K562 (cell line): Measurements from ENCODE around the gene TARS1. TPM values are rescaled to one million over a fixed set of nuclear protein-coding genes. Genes with fewer than 3 reads are reported as not detected.

ENCODE experiments used
- ATAC-seq: fragments of 200-7000 bp; cut with Tn5 transposase; 3 replicates; pipeline ENCODE4 v1.9.1; 2020; ENCODE audit warnings: moderate library complexity
- BruUV-seq: library from RNA; stranded (reverse); fragments of 400-500 nt; replicated peaks from 2 replicates; lab custom pipeline; 2021; lab: Mats Ljungman, UMichigan
- CTCF ChIA-PET: fragments of 300-600 bp; formaldehyde crosslinking; extraction: SDS; loops from one replicate; lab custom pipeline; 2021; ENCODE audit warnings: low intra/inter-chr PET ratio; lab: Yijun Ruan, JAX
- POLR2A ChIA-PET: fragments of 300-600, 350-650 bp; sonication (Branson Sonifier 250); formaldehyde crosslinking; extraction: SDS; loops from one replicate; lab custom pipeline; 2021; ENCODE audit warnings: antibody characterized with exemption, inconsistent platforms; lab: Yijun Ruan, JAX
- DNase-seq, 4 experiments: peaks; one replicate each; pipeline versions ENCODE4 v3.0.0 to v3.0.0-alpha.2; 2011 to 2018; ENCODE audit warnings: low spot score in 3 of 4, mixed read lengths in 3 of 4; ENCODE audit errors: extremely low read depth in 1 of 4
- FAIRE-seq: peaks from 2 replicates; lab custom pipeline; 2011; peaks lifted over from hg19 to GRCh38; lab: Jason Lieb, UNC
- H2AFZ ChIP-seq: 2 replicates; pipeline ENCODE4 v1.6.0; 2011; ENCODE audit warnings: low read depth, low read length, control low read depth, inconsistent platforms
- H3K27ac ChIP-seq: fragments of 200-600 bp; 3 replicates; pipeline ENCODE4 v1.8.0; 2011; ENCODE audit warnings: low read depth, mild to moderate bottlenecking, control low read depth, inconsistent platforms, low read length, moderate library complexity, mixed read lengths; ENCODE audit errors: extremely low read depth
- H3K27me3 ChIP-seq, 2 experiments: fragments of 300-600 bp in 1 of 2; 2 replicates in 1 of 2; 3 replicates in 1 of 2; pipeline versions ENCODE4 v1.6.0 to v1.8.0; 2011; ENCODE audit warnings: inconsistent platforms in 2 of 2, low read length in 2 of 2, mild to moderate bottlenecking in 1 of 2, mixed read lengths in 1 of 2, moderate library complexity in 1 of 2; ENCODE audit not compliant: control insufficient read depth in 2 of 2, insufficient read depth in 2 of 2
- H3K36me3 ChIP-seq: fragments of 300-600 bp; 3 replicates; pipeline ENCODE4 v1.8.0; 2011; ENCODE audit warnings: mild to moderate bottlenecking, low read length, inconsistent platforms; ENCODE audit not compliant: control insufficient read depth, insufficient read depth
- H3K4me1 ChIP-seq, 2 experiments: fragments of 200-600 bp in 1 of 2; replicated peaks in 1 of 2; 2 replicates in 1 of 2; 3 replicates in 1 of 2; pipeline versions ENCODE4 v1.5.1 to v1.8.0; 2011; ENCODE audit warnings: inconsistent platforms in 2 of 2, low read length in 2 of 2, mild to moderate bottlenecking in 1 of 2, mixed read lengths in 1 of 2, moderate library complexity in 1 of 2; ENCODE audit not compliant: control insufficient read depth in 2 of 2, insufficient read depth in 2 of 2
- H3K4me2 ChIP-seq: 2 replicates; pipeline ENCODE4 v1.6.1; 2011; ENCODE audit warnings: low read length, control low read depth, inconsistent platforms, mixed read lengths; ENCODE audit not compliant: insufficient read depth
- H3K4me3 ChIP-seq: fragments of 200-600 bp; sonication (generic), shearing (Covaris generic); 2 replicates; pipeline ENCODE4 v1.5.1; 2016; ENCODE audit warnings: control low read depth, inconsistent platforms
- H3K79me2 ChIP-seq: fragments of 200-600 bp; 3 replicates; pipeline ENCODE4 v1.8.0; 2011; ENCODE audit warnings: low read length, inconsistent platforms; ENCODE audit not compliant: control insufficient read depth, insufficient read depth
- H3K9ac ChIP-seq, 2 experiments: 2 replicates each; pipeline versions ENCODE4 v1.6.0 to v1.6.1; 2011; ENCODE audit warnings: low read depth in 2 of 2, low read length in 2 of 2, control low read depth in 1 of 2, inconsistent platforms in 1 of 2, mild to moderate bottlenecking in 1 of 2, mixed read lengths in 1 of 2; ENCODE audit not compliant: insufficient read depth in 1 of 2
- H3K9me1 ChIP-seq: one replicate; pipeline ENCODE4 v1.6.0; 2011; ENCODE audit warnings: inconsistent platforms, mild to moderate bottlenecking, low read length, moderate library complexity; ENCODE audit not compliant: control insufficient read depth, insufficient read depth
- H3K9me3 ChIP-seq: replicated peaks from 2 replicates; pipeline ENCODE4 v1.5.1; 2011; ENCODE audit warnings: low read depth, low read length, inconsistent platforms; ENCODE audit not compliant: control insufficient read depth, insufficient read depth
- H4K20me1 ChIP-seq: replicated peaks from 2 replicates; pipeline ENCODE4 v1.6.1; 2011; ENCODE audit warnings: low read length, inconsistent platforms, mixed read lengths; ENCODE audit not compliant: control insufficient read depth, insufficient read depth
- ARID2 ChIP-seq: fragments of 450-650 bp; IDR thresholded peaks from 2 replicates; pipeline ENCODE4 v1.6.1; 2017; ENCODE audit warnings: antibody characterized with exemption, mild to moderate bottlenecking
- CTCF ChIP-seq, 3 experiments: IDR thresholded peaks in 2 of 3; conservative IDR thresholded peaks in 1 of 3; 2 replicates each; pipeline ENCODE4 v1.5.1; 2011 to 2012; ENCODE audit warnings: low read length in 3 of 3, mild to moderate bottlenecking in 3 of 3, control low read depth in 2 of 3, improper control_type of control experiment in 1 of 3, inconsistent platforms in 1 of 3, low read depth in 1 of 3, mixed read lengths in 1 of 3, moderate library complexity in 1 of 3; ENCODE audit not compliant: insufficient read depth in 2 of 3
- DEAF1 ChIP-seq: fragments of 450-650 bp; formaldehyde crosslinking; IDR thresholded peaks from 2 replicates; pipeline ENCODE4 v1.4.0; 2020; ENCODE audit warnings: mild to moderate bottlenecking, moderate library complexity
- NR2C2 ChIP-seq, 2 experiments: fragments of 200-800 bp in 1 of 2; sonication (Bioruptor generic) in 1 of 2; sonication (generic) in 1 of 2; formaldehyde crosslinking in 1 of 2; IDR thresholded peaks; 2 replicates each; pipeline versions ENCODE4 v1.6.1 to v1.8.0; 2016 to 2022; ENCODE audit warnings: mild to moderate bottlenecking in 1 of 2, missing compliant biosample characterization in 1 of 2, missing genetic modification characterization in 1 of 2, missing genetic modification reagents in 1 of 2
- POLR2A ChIP-seq: fragments of 450-650 bp; conservative IDR thresholded peaks from 2 replicates; pipeline ENCODE4 v1.6.1; 2016
- RB1 ChIP-seq: fragments of 450-650 bp; IDR thresholded peaks from 2 replicates; pipeline ENCODE4 v1.6.1; 2017; ENCODE audit warnings: low read depth, mild to moderate bottlenecking
- WGBS: fragments of 100-300 bp; shearing (Covaris generic); methylation state at CpG from one replicate; pipeline ENCODE4 v1.1.6; 2016; ENCODE audit warnings: low coverage, mixed read lengths; ENCODE audit not compliant: insufficient coverage; ENCODE audit errors: missing lambda C conversion rate; 5-methylcytosine and 5-hydroxymethylcytosine counted together
- in situ Hi-C: fragments of 300-500 bp; cut with MboI; formaldehyde crosslinking; loops from 4 replicates; pipeline ENCODE4 v1.15.0; 2018; ENCODE audit warnings: inconsistent platforms, mixed read lengths
- intact Hi-C: fragments of 100-400 bp; cut with micrococcal nuclease; formaldehyde crosslinking; loops from 2 replicates; pipeline ENCODE4 v1.14.2; 2022
- polyA plus RNA-seq, 8 experiments: library from polyadenylated mRNA; depleted of rRNA in 4 of 8; stranded (reverse) in 5 of 8; unstranded in 3 of 8; fragments of >200 nt; fragmentation: Nextera tagmentation in 2 of 8; fragmentation: Illumina TruSeq in 1 of 8; extraction: Ambion mirVana in 2 of 8; extraction: Trizol in 1 of 8; gene quantifications; 2 replicates each; pipeline versions ENCODE4 v1.2.1 to v1.2.3, GENCODE V29; 2011 to 2014; ENCODE audit warnings: inconsistent platforms in 1 of 8, missing spikeins in 1 of 8
- total RNA-seq, 7 experiments: library from RNA; depleted of rRNA in 6 of 7; stranded (reverse); fragments of >200 nt in 6 of 7; fragmentation: Illumina TruSeq in 2 of 7; extraction: Trizol in 2 of 7; gene quantifications; 2 replicates each; pipeline versions ENCODE4 v1.2.1 to v1.2.3, GENCODE V29; 2011 to 2021; ENCODE audit warnings: low replicate concordance in 1 of 7

TARS1 gene
- total and polyA plus RNA-seq, 9 of the 15 experiments (the other 6 are each of a cell fraction or from before 2014, with no cell fraction given) = 263 to 518 (median 439) TPM

- TF ChIP-seq RB1 (peak; percentile 39; the same call in 1 of the 2 replicates), CTCF (IDR thresholded peaks at IDR 0.05 in 2 of 3, conservative IDR thresholded peaks at IDR 0.05 in 1 of 3; ENCODE audit: insufficient read depth in 2 of 3, low read depth in 1 of 3, low read length in 3 of 3) (peak; percentile 73 to 91 (median 76)), ARID2 (peak; percentile 91), DEAF1 (peak; percentile 69)
These were observed 4.8 kb upstream of the TARS1 start (continued) for GRCh38 chr5:33435893-33436490.

- intact Hi-C loops = loop anchor here (5.0 to 10.0 kb wide), 3 partner anchors 148 to 1026 kb away; no protein-coding TSS in a partner anchor
- Histone ChIP-seq H4K20me1 (peaks cover 5% of the 10 kb centered on the region; the same call in 1 of the 2 replicates), H3K9me3 (no peaks in the 10 kb centered on the region), H3K36me3 (peaks cover 10% of the 10 kb centered on the region; the same call in 2 of the 3 replicates), H3K27me3 (no peaks in the 10 kb centered on the region), H3K9ac (peak overlapping the region in 1 of 2 experiments; percentile 99; a peak in 2 of 4 replicates), H3K27ac (peak overlapping the region; percentile 99; the same call in 2 of the 3 replicates), H3K4me3 (peak overlapping the region; percentile 94), H3K4me1 (peaks cover under 1 to 6% of the 10 kb centered on the region in 2 experiments; a peak in 4 of 5 replicates), H2AFZ (peak overlapping the region; percentile 86), H3K79me2 (peaks cover 51% of the 10 kb centered on the region), H3K4me2 (peak overlapping the region; percentile 90), H3K9me1 (no peaks in the 10 kb centered on the region)
- ATAC-seq = no peak
- ChIA-PET CTCF (interaction anchor here (0.7 kb wide), 1 partner anchor 452 kb away, joined by 3 read pairs; no protein-coding TSS in a partner anchor), POLR2A (no interaction called here)
- no peak for FAIRE-seq
- 28% methylated on average over 6 of the region's 6 CpGs for WGBS
- in situ Hi-C loops = loop anchor here (5.0 to 25.0 kb wide), 2 partner anchors 483 to 1023 kb away; no protein-coding TSS in a partner anchor
- no TSS peak for BruUV-seq
- DNase-seq = peak in 1 of 4 experiments; percentile 6
- TF ChIP-seq NR2C2 (CRISPR knock-in tag; IDR thresholded peaks at IDR 0.05) = no peak
- TF ChIP-seq NR2C2 (tag; IDR thresholded peaks at IDR 0.05) = no peak
- TF ChIP-seq POLR2A = no peak
These were observed 1.8 kb upstream of the TARS1 start for GRCh38 chr5:33438996-33439395.
